ENCODE measurements around the gene HPSE2. TPM values are rescaled to one million over a fixed set of nuclear protein-coding genes. Genes with fewer than 3 reads are reported as not detected.

Gene HPSE2
- total and polyA plus RNA-seq, 8 donors = 0.58 to 15.8 (median 2.0) TPM

DNA sequence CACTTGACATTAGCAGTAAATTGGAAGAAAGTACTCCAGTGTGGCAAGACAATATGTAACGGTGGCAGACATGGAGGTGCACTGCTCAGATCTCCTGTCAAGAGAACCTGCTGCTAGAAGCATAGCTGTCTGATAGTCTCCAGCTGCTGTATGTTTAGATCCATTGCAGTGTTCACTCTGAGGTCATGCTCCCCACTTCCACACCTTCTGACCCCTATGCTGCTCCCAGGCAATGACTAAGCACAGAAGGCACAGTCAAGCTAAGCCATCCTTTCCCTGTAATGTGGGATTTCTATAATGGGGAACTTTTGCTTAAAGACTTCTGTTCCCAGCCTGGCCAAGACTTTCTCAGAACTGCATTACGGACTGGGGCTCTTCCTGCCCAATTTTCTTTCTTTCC lies 315.8 kb downstream of the HPSE2 start:
- Histone ChIP-seq H3K4me1 (peaks cover 0 to 14% (median 5%) of the 10 kb centered on the region in 4 donors), H3K27ac (no peak overlapping the region), H3K4me3 (no peak overlapping the region), H3K36me3 (no peaks in the 10 kb centered on the region), H3K9me3 (no peaks in the 10 kb centered on the region), H3K27me3 (no peaks in the 10 kb centered on the region)
- intact Hi-C loops (cut with DNase I; ENCODE audit: low total_unique reads) = no loop called here
- 54 to 69% (median 58%) methylated on average over 2 of the region's 2 CpGs for WGBS, 5 donors
- no peak for DNase-seq
- TF ChIP-seq POLR2AphosphoS5 (IDR thresholded peaks at IDR 0.05) = no peak
- TF ChIP-seq, protein P1, sequence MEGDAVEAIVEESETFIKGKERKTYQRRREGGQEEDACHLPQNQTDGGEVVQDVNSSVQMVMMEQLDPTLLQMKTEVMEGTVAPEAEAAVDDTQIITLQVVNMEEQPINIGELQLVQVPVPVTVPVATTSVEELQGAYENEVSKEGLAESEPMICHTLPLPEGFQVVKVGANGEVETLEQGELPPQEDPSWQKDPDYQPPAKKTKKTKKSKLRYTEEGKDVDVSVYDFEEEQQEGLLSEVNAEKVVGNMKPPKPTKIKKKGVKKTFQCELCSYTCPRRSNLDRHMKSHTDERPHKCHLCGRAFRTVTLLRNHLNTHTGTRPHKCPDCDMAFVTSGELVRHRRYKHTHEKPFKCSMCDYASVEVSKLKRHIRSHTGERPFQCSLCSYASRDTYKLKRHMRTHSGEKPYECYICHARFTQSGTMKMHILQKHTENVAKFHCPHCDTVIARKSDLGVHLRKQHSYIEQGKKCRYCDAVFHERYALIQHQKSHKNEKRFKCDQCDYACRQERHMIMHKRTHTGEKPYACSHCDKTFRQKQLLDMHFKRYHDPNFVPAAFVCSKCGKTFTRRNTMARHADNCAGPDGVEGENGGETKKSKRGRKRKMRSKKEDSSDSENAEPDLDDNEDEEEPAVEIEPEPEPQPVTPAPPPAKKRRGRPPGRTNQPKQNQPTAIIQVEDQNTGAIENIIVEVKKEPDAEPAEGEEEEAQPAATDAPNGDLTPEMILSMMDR (IDR thresholded peaks at IDR 0.05) = no peak
- no peak for TF ChIP-seq EP300 (IDR thresholded peaks at IDR 0.05)
- no peak for TF ChIP-seq POLR2A (IDR thresholded peaks at IDR 0.05)

DNA sequence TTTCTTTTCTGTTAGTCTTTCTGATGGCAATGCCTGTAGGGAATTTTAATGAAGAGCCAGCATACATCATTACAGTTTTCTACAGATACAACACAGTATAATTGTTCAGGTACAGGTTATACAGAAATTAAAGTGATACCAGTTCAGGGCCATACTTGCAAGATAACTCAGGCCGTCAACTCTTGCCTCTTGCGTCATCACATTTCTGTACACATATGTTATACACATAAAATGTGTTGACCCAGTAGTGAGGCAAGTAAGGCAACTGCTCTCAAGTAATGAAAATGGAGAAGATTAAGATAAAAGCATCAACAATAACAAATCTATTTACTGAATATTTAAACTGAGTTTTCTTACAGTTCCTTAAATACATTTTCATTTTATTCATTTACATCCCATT lies 317.8 kb downstream of the HPSE2 start:
- Histone ChIP-seq H3K27me3 (no peaks in the 10 kb centered on the region), H3K4me1 (peaks cover 0 to 14% (median 5%) of the 10 kb centered on the region in 4 donors), H3K27ac (no peak overlapping the region), H3K9me3 (no peaks in the 10 kb centered on the region), H3K4me3 (no peak overlapping the region), H3K36me3 (no peaks in the 10 kb centered on the region)
- intact Hi-C loops (cut with DNase I; ENCODE audit: low total_unique reads) = no loop called here
- WGBS, 5 donors = 79 to 88% (median 85%) methylated on average over 2 of the region's 2 CpGs
- no peak for TF ChIP-seq EP300 (IDR thresholded peaks at IDR 0.05)
- no peak for TF ChIP-seq POLR2AphosphoS5 (IDR thresholded peaks at IDR 0.05)
- TF ChIP-seq POLR2A (IDR thresholded peaks at IDR 0.05) = no peak
- TF ChIP-seq, protein P1 (IDR thresholded peaks at IDR 0.05) = no peak
- no peak for DNase-seq

GRCh38 chr10:98916526-98917125 lies 319.0 kb downstream of the HPSE2 start:
- Histone ChIP-seq H3K27ac (no peak overlapping the region), H3K27me3 (no peaks in the 10 kb centered on the region), H3K4me1 (peaks cover 0 to 14% (median 5%) of the 10 kb centered on the region in 4 donors), H3K9me3 (no peaks in the 10 kb centered on the region), H3K36me3 (no peaks in the 10 kb centered on the region), H3K4me3 (no peak overlapping the region)
- no peak for DNase-seq
- intact Hi-C loops (cut with DNase I; ENCODE audit: low total_unique reads) = no loop called here
- TF ChIP-seq POLR2AphosphoS5 (IDR thresholded peaks at IDR 0.05) = no peak
- TF ChIP-seq EP300 (IDR thresholded peaks at IDR 0.05) = no peak
- TF ChIP-seq, protein P1 (IDR thresholded peaks at IDR 0.05) = no peak
- TF ChIP-seq POLR2A (IDR thresholded peaks at IDR 0.05) = no peak
- 64 to 75% (median 70%) methylated on average over 1 of the region's 1 CpG for WGBS, 5 donors

GRCh38 chr10:98915911-98916310 lies 319.7 kb downstream of the HPSE2 start:
- Histone ChIP-seq H3K4me1 (peaks cover 0 to 10% (median 2%) of the 10 kb centered on the region in 4 donors), H3K9me3 (no peaks in the 10 kb centered on the region), H3K27ac (no peak overlapping the region), H3K4me3 (no peak overlapping the region), H3K36me3 (no peaks in the 10 kb centered on the region), H3K27me3 (no peaks in the 10 kb centered on the region)
- intact Hi-C loops (cut with DNase I; ENCODE audit: low total_unique reads) = no loop called here
- WGBS, 5 donors = 3 to 34% (median 26%) methylated on average over 1 of the region's 1 CpG
- TF ChIP-seq POLR2A (IDR thresholded peaks at IDR 0.05) (no peak), EP300 (IDR thresholded peaks at IDR 0.05) (no peak), POLR2AphosphoS5 (IDR thresholded peaks at IDR 0.05) (no peak)
- TF ChIP-seq, protein P1 (IDR thresholded peaks at IDR 0.05) = no peak
- no peak for DNase-seq
